CD4-positive, alpha-beta T cell treated with Interleukin-15 for 4 hours (primary cell): ENCODE measurements around the gene COP1.
"Not testable (repeated sequence)": the region's sequence is repeated elsewhere in the genome, so short reads cannot be mapped to it uniquely, and the experiment has no call there.

Experiments
- DNase-seq: peaks from one replicate; pipeline ENCODE4 v3.0.0-alpha.2; 2020; ENCODE audit warnings: low spot score

COP1 gene

DNA sequence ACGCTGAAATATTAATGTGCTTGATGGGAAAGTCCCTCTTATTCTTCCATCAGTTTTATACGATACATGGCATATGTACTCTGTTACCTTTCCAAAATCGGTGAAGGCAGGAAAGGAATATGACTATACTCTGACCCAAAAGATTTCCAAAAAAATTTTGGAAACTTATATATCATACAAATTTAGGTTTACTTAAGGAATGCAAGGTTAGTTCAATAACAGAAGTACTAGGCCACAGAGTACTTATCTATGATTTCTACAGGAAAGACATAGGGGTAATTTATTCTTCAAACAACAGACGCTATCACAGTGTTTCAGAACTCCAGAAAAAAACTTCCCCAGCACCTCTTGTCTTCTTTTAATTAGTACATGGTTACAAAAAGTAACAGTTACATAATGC, 84.8 kb downstream of the COP1 start:
- DNase-seq: no peak

DNA sequence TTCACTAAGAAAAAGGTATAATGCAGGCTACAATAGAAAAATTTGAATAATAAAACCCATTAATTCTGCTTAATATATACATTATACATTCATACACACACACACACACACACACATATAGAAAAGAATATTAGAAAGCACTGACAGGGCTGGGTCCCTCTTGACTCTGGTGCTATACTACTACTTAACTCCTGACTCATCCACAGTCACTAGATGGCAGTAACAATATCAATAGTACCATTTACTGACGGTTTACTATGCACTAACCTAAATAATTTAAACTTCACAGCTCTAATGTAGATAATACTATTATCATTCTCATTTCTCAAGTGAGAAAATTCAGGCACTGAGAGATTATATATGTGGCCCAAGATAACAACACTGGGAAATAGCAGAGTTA, 87.5 kb downstream of the COP1 start:
- peak; percentile 3 for DNase-seq

DNA sequence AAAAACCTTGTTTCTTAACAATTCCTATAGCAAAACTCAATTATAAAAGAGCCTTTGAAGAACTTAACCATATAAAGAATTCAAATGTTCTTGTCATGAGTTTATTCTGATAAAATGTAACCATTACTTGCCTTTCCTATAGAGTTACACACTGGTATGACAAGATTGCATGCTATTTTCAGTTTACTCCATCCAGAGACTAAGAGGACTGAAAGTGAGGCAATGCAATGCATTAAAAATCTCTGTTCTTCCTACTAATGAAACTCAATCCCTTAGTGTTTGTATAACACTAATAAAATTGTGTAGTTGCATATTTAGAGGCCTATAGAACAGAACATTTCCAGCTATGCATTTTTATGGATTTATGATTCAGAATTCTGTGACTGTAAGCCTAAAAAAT, 88.1 kb downstream of the COP1 start:
- DNase-seq: no peak

DNA sequence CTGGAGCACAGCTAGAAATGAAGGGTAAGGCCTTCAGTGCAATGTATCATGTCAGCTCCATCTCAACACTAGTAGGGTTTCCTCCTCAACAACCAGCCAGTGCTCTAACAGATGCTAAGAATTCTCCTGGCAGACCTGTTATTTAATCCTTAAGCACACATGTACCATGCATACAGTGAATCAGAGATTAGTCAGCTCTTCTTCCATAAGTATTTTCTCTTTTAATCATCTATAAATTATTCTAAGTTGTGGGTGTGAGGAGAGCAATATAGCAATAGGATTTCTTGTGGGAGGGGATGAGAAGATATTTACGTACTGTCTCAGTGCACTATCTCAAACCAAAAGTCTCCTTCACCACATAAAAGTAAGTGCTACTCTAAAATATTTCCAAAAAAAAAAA, 95.3 kb downstream of the COP1 start:
- DNase-seq: no peak

DNA sequence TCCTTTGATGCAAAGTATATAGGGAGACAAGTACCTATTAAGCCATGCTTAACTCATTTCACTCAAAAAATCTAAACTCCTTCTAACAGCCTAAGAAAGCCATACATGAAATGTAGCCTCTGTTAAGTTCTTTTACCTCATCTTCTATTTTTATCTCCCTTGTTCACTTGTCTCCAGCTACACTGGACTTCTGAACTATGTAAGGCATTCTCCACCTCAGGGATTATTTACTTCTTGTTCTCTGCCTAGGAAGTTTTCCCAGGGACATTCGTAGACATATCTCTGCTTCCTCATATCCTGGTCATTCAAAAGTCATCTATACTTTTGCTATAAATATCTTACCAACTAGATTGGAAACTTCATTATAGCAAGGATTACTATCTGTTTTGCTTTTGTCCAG, 96.9 kb downstream of the COP1 start:
- no peak for DNase-seq

DNA sequence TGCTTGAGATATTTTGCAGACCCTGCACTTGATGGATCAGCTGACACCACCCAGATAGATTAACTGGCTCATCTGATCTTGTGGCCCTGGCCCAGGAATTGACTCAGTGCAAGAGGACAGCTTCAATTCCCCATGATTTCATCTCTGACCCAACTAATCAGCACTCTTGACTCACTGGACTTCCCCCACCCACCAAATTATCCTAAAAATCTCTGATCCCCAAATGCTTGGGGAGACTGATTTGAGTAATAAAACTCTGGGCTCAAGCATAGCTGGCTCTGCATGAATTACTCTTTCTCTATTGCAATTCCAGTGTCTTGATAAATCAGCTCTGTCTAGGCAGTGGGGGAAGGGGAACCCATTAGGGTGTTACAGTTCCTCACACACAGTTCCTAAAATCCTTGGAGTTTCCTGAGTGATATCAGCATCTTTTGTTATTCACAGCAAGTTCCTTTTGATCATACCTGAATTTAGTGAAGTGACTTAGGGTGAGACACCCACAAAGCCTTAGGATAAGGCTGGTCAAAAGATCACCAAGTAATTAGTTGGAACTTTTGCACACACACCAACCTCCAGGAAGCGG, 104.2 kb downstream of the COP1 start:
- DNase-seq: no peak

DNA sequence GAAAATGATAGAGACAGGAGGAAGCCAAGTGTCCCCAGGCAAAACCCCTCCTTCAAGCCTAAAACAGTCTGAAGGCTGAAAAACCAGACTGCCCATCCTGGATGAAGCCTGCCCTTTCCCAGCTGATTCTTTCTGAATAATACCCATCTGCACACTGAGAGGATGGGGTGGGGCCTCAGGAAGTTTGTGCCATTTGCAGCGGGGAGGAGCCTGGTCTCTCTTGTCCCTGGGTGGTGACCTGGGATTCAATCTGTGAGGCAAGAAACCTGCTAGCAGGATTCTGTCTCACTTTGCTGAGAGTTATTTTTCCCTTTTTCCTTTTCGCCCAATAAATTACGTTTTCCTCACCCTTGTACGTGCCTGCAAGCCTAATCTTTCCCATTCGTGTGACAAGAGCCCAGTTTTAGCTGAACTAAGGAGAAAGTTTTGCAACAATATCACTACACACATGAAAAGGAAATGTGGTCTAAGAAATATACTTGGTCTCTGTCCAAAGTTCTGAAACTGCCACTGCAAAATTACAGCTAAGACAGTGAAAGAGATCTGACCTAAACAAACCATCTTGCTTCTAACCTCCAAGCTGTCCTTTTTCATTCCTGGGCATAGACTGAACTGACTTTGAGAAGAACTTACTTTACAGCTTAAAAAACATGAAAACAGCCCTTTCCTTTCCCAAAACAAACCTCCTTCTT, 105.0 kb downstream of the COP1 start:
- no peak for DNase-seq

DNA sequence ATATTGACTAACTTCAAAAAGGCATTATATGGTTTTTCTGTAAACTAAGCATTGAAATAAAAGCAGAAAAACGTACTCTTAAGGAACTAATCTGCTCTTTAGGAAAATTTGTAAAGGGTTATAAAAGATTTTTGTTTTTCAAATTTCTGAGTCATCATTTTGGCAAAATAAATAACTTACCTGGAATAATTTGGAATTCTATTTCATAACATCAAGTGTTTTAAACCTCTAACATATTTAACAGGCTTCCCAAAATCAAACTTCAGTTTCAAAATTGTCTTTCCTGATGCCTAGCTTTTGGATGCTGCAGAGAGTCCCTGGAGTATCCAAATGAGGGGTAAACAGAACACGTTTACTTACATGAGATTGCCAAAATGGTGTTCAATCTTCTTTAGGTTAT, 108.5 kb downstream of the COP1 start:
- no peak for DNase-seq

DNA sequence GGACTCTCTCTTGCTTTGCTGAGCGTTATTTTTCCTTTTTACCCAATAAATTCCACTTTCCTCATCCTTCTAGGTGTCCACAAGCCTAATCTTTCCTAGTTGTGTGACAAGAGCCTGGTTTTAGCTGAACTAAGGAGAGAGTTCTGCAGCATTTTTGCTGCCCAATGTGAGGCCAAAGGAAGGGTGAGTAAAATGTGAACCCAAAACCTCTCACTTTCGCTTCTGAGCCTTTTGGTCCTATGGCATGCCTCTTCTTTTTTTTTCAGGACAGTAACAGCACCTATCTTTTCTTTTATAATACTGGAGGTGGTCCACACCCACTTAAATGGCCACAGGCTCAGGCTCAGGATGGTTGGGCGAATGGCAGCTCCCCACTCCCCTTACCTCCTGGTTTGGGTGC, 111.1 kb downstream of the COP1 start:
- no peak for DNase-seq

DNA sequence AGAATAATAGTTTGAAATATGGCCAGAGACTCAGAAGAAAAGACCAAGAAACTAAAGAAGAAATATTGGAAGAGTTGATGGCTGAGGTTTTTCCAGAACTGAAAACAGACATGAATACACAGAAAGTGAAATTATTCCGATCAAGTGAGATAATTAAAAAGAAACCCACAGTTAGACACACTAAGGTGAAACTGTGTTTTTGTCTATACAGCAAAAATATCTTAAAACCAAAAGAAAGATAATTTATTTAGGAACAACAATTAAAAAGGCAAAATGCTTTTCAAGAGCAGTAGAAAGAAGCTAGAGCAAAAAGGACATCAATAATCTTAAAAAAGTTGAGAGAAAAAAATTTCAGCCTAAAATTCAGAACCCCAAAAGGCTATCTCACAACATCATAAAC, 116.3 kb downstream of the COP1 start:
- no peak for DNase-seq

DNA sequence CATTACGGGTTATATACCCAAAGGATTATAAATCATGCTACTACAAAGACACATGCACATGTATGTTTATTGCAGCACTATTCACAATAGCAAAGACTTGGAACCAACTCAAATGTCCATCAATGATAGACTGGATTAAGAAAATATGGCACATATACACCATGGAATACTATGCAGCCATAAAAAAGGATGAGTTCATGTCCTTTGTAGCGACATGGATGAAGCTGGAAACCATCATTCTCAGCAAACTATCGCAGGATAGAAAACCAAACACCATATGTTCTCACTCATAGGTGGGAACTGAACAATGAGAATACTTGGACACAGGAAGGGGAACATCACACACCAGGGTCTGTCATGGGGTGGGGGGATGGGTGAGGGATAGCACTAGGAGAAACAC, 119.3 kb downstream of the COP1 start:
- not testable (repeated sequence) for DNase-seq

DNA sequence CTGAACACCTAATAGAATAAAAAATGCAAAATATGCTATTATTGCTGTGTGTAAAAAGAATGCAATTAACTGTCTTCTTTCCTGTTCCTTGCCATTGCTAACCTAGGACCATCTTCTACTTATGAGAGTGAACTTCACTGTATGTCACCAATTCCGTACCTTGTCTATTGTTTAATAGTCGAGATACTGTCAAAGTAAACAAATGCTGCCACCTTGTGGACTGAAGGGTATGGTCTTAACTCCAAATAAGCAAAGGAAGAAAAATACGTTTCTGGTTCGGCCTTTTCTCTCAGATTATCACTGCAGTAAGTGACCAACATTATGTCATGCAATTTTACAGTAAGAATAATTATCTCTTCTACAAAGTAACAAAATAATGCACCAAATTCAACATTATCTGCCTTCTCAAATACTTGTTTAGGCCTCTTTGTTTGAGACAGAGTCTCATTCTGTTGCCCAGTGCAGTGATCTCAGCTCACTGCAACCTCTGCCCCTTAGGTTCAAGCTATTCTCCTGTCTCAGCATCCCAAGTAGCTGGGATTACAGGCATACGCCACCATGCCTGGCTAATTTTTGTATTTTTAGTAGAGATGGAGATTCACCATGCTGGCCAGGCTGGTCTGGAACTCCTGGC, 133.4 kb downstream of the COP1 start:
- peak; percentile 46 for DNase-seq

DNA sequence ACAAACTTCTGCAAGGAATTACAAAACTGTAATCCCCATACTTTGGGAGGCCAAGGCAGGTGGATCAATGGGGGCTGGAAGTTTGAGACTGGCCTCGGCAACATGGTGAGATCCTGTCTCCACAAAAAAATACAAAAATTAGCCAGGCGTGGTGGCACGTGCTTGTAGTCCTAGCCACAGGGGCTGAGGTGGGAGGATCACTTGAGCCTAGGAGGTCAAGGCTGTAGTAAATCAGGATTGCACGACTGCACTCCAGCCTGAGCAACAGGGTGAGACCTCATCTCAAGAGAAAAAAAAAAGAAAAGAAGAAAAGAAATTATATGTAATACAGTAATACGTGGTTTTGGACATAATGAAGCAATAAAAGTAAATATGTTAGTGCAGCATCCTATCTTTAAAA, 138.2 kb downstream of the COP1 start:
- DNase-seq: no peak

DNA sequence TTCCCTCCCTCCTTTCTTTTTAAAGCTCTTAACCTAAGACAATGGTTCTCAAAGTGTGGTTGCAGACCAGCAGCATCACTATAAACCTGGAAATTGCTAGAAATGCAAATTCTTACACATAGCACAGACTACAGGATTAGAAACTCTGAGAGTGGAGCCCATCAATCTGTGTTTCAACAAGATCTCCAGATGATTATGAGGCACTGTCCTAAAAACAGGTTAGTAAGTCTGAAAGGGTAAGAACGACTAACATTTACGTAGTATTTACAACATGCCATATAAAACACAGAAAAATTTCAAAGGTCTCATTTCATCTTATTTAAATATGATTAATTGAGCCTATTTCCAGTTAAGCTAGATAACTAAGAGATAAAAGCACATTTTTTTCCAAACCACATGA, 138.8 kb downstream of the COP1 start:
- no peak for DNase-seq

DNA sequence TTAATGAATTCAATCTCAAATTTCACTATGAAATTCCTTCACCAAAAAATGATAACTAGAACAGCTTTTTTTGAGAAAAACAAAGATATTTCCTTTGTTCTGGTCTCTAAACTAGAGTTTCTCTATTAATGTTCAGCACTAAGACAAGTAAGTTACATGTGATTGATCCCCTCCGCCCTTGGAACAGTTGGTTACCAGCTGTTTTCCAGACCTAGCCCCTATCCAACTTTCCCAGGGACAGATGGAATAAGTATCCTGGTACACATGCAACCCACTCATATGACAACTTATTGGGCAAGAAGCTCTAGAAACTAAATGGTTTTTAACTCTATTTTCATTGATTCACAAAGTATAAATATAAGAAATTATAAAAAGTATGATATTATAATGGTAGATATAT, 140.4 kb downstream of the COP1 start:
- no peak for DNase-seq

DNA sequence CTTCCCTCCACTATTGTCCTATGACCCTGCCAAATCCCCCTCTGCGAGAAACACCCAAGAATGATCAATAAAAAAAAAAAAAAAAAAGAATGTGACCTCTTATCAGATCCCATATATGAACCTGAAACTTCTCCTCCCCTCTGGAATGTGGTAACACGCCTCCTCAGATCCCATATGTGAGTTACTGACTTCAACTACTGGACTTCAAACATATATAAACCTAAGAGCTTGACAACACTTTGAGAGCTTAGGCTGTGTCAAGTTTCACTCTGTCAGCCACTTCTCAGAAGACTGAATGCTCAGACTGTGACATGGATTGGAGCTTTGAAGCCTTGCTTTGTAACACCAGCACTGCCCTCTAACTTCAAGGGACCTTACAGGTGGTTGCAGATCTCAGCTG, 148.4 kb downstream of the COP1 start:
- DNase-seq: no peak

DNA sequence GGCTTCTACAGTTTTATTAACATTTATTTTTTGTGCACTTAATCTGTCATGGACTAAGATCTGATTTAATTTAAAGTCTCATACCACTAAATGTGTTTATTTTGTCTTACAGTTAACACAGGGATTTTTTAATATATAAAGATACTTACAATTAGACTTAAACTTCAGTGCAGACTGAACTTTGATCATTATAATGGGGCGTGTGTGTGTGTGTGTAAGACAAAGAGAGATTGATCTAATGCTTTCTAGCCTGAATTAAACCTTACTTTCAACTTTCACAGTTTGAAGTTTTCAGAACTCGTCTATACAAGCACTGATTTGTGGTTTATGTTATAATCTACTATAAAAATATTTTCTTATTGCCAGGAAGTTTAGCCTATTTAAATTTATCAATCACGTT, 150.8 kb downstream of the COP1 start:
- DNase-seq: no peak

DNA sequence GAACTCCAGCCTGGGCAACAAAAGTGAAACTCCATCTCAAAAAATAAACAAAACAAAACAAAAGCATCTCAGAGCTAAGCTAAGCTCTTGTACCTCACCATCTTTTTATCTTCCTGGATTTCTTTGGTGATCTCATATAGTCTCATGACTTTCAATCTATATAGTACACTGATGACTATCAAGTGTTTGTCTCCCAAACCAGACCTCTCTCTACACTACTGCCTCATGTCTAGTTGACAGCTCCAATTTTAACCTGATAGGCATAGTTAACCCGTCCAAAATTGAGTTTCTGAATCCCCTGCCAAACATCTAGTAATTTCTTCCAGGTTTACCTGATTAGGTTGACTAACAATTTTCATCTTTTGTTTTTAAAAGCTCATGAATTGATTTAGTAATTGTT, 151.7 kb downstream of the COP1 start:
- DNase-seq: no peak

DNA sequence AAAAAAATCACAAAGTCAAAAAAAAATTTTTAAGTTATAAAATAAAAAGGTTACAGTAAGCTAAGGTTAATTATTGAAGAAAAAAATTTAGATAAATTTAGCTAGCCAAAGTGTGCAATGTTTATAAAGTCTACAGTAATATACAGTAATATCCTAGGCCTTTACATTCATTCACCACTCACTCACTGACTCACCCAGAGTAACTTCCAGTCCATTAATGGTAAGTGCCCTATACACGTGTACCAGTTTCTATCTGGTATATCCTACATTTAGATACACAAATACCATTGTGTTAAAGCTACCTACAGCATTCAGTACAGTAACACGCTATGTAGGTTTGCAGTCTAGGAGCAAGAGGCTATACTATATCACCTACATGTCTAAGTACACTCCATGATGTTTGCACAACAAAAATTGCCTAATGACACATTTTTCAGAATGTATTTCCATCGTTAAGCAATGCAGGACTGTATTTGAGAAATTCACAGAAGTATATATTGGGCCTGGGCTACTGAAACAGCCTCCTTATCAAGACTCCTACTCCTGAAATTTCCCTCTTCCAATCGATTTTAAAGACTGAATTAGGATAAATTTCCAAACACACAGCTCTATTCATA, 155.1 kb downstream of the COP1 start:
- DNase-seq: no peak

DNA sequence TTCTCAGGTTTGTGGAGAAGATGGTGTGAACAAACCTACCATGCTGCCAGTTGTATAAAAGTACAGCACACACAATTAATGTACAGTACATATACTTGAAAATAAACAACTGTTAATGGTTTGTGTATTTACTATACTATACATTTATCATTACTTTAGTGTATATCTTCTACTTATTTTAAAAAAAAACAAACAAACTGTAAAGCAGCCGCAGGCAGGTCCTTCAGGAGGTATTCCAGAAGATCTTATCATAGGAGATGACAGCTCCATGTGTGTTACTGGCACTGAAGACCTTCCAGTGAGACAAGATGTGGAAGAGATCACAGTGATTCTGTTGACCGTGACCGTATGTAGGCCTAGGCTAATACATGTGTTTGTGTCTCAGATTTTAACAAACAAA, 155.7 kb downstream of the COP1 start:
- no peak for DNase-seq

DNA sequence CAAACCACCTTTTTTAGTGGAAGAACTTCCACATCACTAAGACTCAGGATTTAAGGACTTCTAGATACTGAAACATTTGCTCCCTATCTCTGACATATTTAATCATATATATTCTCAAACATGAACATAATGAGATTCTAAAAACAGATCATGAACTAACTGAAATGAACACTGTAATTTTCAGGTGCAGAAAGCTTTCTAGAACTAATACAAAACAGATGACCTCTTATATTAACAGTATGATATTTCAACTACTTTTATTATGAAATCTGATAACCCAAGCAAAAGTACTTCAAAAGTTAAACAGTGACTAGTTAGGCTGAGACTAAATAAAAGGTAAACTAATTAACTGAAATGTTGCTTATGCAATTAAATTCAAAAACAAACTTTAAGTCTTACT, 157.5 kb downstream of the COP1 start:
- no peak for DNase-seq

DNA sequence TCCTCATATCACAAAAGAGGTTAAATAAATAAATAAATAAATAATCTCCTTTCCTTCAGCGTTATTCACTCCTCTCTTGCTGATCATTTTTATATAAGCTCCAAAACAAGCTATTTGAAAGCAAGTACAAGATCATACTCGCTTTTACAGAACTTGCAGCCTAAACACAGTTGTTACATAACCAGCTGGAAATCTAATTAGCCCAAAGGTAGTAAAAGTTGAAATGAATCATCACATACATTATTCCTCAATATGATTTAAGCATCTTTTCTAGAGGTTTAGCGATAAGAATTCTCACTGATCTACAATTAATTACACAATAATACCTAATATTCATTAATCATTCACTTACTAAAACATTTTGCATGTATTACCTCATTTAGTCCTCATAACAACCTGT, 160.2 kb downstream of the COP1 start:
- no peak for DNase-seq

DNA sequence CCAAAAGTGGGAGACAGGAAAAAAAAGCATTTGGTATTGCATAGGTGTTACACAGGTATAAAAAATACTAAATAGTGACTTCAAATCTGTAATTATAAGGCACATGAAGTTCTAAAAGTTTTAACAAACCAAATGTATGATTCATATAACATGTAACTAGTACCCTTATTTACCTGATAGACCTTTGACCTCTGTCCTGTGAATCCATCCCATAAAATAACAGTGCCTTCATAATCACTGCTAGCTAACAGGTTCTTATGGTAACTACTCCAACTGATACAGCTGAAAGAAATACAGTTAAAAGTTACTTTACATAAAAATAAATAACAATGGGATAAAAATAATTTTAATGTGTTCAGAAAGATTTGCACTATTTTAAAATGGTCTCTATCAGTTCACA, 163.5 kb downstream of the COP1 start:
- no peak for DNase-seq

DNA sequence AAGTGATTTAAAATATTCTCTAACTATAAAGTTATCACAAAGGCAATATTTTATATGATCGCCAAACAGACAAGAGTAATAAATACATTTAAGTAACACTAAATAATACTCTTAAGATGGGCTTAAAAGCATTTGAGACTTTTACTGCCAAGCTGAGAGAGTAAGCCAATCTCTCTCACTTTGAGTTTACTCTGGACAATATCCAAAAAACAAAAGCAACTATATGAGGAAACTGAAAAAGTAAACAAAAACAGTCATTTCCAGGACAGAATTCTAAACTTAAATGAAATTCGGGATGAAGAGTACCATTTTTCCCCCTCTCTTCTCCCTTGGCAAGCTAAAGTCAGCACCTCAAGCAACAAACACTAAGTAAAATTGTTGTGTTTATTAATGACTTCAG, 173.2 kb downstream of the COP1 start:
- no peak for DNase-seq
